T-helper 2 cell treated with Interferon-gamma antibody and Interleukin-4, amounts not matched to agents 5 μg/mL and 100 μg/mL, for 36 hours (primary cell): ENCODE data around the gene UXS1.

Experiments used
- DNase-seq: peaks from one replicate; pipeline ENCODE4 v3.0.0; 2021; ENCODE audit warnings: low spot score
- H3K27ac Mint-ChIP-seq: one replicate; pipeline ENCODE4 v1.8.0; 2021; ENCODE audit warnings: mild to moderate bottlenecking, mixed read lengths
- H3K27me3 Mint-ChIP-seq: one replicate; pipeline ENCODE4 v1.8.0; 2021; ENCODE audit warnings: low read depth, mixed read lengths
- H3K36me3 Mint-ChIP-seq: one replicate; pipeline ENCODE4 v1.8.0; 2021; ENCODE audit warnings: low read depth, mixed read lengths
- H3K4me1 Mint-ChIP-seq: one replicate; pipeline ENCODE4 v1.8.0; 2021; ENCODE audit warnings: low read depth, mixed read lengths
- H3K4me3 Mint-ChIP-seq: one replicate; pipeline ENCODE4 v1.8.0; 2022; ENCODE audit warnings: mild to moderate bottlenecking, moderate library complexity, mixed read lengths
- H3K9me3 Mint-ChIP-seq: one replicate; pipeline ENCODE4 v1.8.0; 2021; ENCODE audit warnings: mixed read lengths

Gene UXS1

GRCh38 chr2:106111882-106112571 lies 82.1 kb downstream of the UXS1 start:
- Mint-ChIP-seq H3K27me3 (no peaks in the 10 kb centered on the region), H3K27ac (no peak overlapping the region), H3K4me3 (no peak overlapping the region), H3K9me3 (no peaks in the 10 kb centered on the region), H3K36me3 (peaks cover 42% of the 10 kb centered on the region), H3K4me1 (peaks cover 3% of the 10 kb centered on the region)
- no peak for DNase-seq

- no peaks in the 10 kb centered on the region for H3K9me3 Mint-ChIP-seq
- H3K27ac Mint-ChIP-seq = no peak overlapping the region
- H3K4me3 Mint-ChIP-seq = no peak overlapping the region
- no peaks in the 10 kb centered on the region for H3K27me3 Mint-ChIP-seq
- no peak for DNase-seq
- H3K4me1 Mint-ChIP-seq = no peaks in the 10 kb centered on the region
- H3K36me3 Mint-ChIP-seq = peaks cover 31% of the 10 kb centered on the region
These were observed 84.3 kb downstream of the UXS1 start for GRCh38 chr2:106109675-106110424.

- no peak for DNase-seq
- Mint-ChIP-seq H3K4me3 (no peak overlapping the region), H3K36me3 (peaks cover 30% of the 10 kb centered on the region), H3K27ac (no peak overlapping the region), H3K9me3 (no peaks in the 10 kb centered on the region), H3K27me3 (no peaks in the 10 kb centered on the region), H3K4me1 (peaks cover 2% of the 10 kb centered on the region)
These were observed 85.3 kb downstream of the UXS1 start for GRCh38 chr2:106108791-106109190.

- Mint-ChIP-seq H3K4me1 (peaks cover 2% of the 10 kb centered on the region), H3K9me3 (no peaks in the 10 kb centered on the region), H3K27me3 (no peaks in the 10 kb centered on the region), H3K27ac (no peak overlapping the region), H3K4me3 (no peak overlapping the region), H3K36me3 (peaks cover 30% of the 10 kb centered on the region)
- no peak for DNase-seq
These were observed 85.8 kb downstream of the UXS1 start for GRCh38 chr2:106108351-106108750.

- DNase-seq = peak; percentile 55
- no peak overlapping the region for H3K27ac Mint-ChIP-seq
These were observed 86.5 kb downstream of the UXS1 start for GRCh38 chr2:106107509-106108131.

GRCh38 chr2:106106622-106107508 lies 87.2 kb downstream of the UXS1 start:
- Mint-ChIP-seq H3K4me1 (peaks cover 5% of the 10 kb centered on the region), H3K9me3 (no peaks in the 10 kb centered on the region), H3K4me3 (no peak overlapping the region), H3K36me3 (peaks cover 31% of the 10 kb centered on the region), H3K27me3 (no peaks in the 10 kb centered on the region), H3K27ac (peak overlapping the region; percentile 62)
- no peak for DNase-seq

More at GRCh38 chr2:106107509-106108131, 86.5 kb downstream of the UXS1 start:
- no peaks in the 10 kb centered on the region for H3K9me3 Mint-ChIP-seq
- H3K27me3 Mint-ChIP-seq = no peaks in the 10 kb centered on the region
- peaks cover 31% of the 10 kb centered on the region for H3K36me3 Mint-ChIP-seq
- H3K4me3 Mint-ChIP-seq = no peak overlapping the region
- H3K4me1 Mint-ChIP-seq = peaks cover 3% of the 10 kb centered on the region

GRCh38 chr2:106105151-106105922 lies 88.8 kb downstream of the UXS1 start:
- Mint-ChIP-seq H3K27ac (no peak overlapping the region), H3K36me3 (peaks cover 23% of the 10 kb centered on the region)

GRCh38 chr2:106104332-106105062 lies 89.6 kb downstream of the UXS1 start:
- no peak overlapping the region for H3K27ac Mint-ChIP-seq

More at GRCh38 chr2:106105151-106105922, 88.8 kb downstream of the UXS1 start:
- H3K4me1 Mint-ChIP-seq = peaks cover 5% of the 10 kb centered on the region
- no peak overlapping the region for H3K4me3 Mint-ChIP-seq
- H3K9me3 Mint-ChIP-seq = no peaks in the 10 kb centered on the region
- no peaks in the 10 kb centered on the region for H3K27me3 Mint-ChIP-seq
- no peak for DNase-seq

GRCh38 chr2:106099691-106100090 lies 94.4 kb downstream of the UXS1 start:
- Mint-ChIP-seq H3K27me3 (no peaks in the 10 kb centered on the region), H3K4me3 (no peak overlapping the region), H3K9me3 (no peaks in the 10 kb centered on the region), H3K27ac (no peak overlapping the region), H3K4me1 (peaks cover 21% of the 10 kb centered on the region), H3K36me3 (peaks cover 45% of the 10 kb centered on the region)
- no peak for DNase-seq

More at GRCh38 chr2:106104332-106105062, 89.6 kb downstream of the UXS1 start:
- peaks cover 25% of the 10 kb centered on the region for H3K36me3 Mint-ChIP-seq
- peak; percentile 52 for DNase-seq
- H3K4me3 Mint-ChIP-seq = no peak overlapping the region
- peaks cover 5% of the 10 kb centered on the region for H3K4me1 Mint-ChIP-seq
- no peaks in the 10 kb centered on the region for H3K9me3 Mint-ChIP-seq
- H3K27me3 Mint-ChIP-seq = no peaks in the 10 kb centered on the region

- H3K27ac Mint-ChIP-seq = peak overlapping the region; percentile 58
- H3K4me3 Mint-ChIP-seq = no peak overlapping the region
- no peak for DNase-seq
- H3K36me3 Mint-ChIP-seq = peaks cover 50% of the 10 kb centered on the region
- H3K4me1 Mint-ChIP-seq = peaks cover 29% of the 10 kb centered on the region
- H3K27me3 Mint-ChIP-seq = no peaks in the 10 kb centered on the region
- no peaks in the 10 kb centered on the region for H3K9me3 Mint-ChIP-seq
These were observed 95.4 kb downstream of the UXS1 start for GRCh38 chr2:106098664-106099063.

GRCh38 chr2:106098081-106098480 lies 96.0 kb downstream of the UXS1 start:
- H3K9me3 Mint-ChIP-seq = no peaks in the 10 kb centered on the region
- H3K27ac Mint-ChIP-seq = peak overlapping the region; percentile 8
- peaks cover 32% of the 10 kb centered on the region for H3K4me1 Mint-ChIP-seq
- H3K4me3 Mint-ChIP-seq = no peak overlapping the region
- no peaks in the 10 kb centered on the region for H3K27me3 Mint-ChIP-seq
- DNase-seq = no peak
- peaks cover 53% of the 10 kb centered on the region for H3K36me3 Mint-ChIP-seq
